ENCODE measurements around the gene PTCHD1.

GRCh38 chrX:23287191-23287725 is 47.4 kb upstream of the PTCHD1 start:
- TF ChIP-seq POLR2A (IDR thresholded peaks at IDR 0.05; ENCODE audit: low read depth, low read length) (no peak), POLR2AphosphoS5 (IDR thresholded peaks at IDR 0.05; ENCODE audit: low read depth, low read length) (no peak), TAF1 (IDR thresholded peaks at IDR 0.05; ENCODE audit: low read depth, low read length) (no peak), POU2F2 (IDR thresholded peaks at IDR 0.05; ENCODE audit: low read depth, low read length) (no peak)
